ENCODE results near the gene SYNE2.

The SYNE2 gene

DNA sequence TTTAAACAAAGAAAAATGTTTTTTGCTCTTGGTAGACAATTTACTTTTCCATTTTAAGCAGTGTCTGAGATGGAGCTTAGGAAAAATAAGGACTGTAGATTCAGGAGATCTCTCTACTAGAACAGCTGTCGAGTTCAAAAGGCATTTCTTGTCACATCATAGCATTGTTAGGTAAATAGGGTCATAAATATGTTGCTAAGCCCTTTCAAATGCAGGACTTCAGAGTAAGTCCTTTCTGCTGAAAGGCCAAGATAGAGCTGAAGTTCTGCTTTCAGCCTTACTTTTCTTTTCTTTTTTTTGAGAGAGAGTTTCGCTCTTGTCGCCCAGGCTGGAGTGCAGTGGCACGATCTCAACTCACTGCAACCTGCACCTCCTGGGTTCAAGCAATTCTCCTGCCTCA, 98.2 kb downstream of the SYNE2 start:
- no peak overlapping the region for H3K4me3 ChIP-seq (ENCODE audit: low read depth, low read length)
- TF ChIP-seq, protein P1, sequence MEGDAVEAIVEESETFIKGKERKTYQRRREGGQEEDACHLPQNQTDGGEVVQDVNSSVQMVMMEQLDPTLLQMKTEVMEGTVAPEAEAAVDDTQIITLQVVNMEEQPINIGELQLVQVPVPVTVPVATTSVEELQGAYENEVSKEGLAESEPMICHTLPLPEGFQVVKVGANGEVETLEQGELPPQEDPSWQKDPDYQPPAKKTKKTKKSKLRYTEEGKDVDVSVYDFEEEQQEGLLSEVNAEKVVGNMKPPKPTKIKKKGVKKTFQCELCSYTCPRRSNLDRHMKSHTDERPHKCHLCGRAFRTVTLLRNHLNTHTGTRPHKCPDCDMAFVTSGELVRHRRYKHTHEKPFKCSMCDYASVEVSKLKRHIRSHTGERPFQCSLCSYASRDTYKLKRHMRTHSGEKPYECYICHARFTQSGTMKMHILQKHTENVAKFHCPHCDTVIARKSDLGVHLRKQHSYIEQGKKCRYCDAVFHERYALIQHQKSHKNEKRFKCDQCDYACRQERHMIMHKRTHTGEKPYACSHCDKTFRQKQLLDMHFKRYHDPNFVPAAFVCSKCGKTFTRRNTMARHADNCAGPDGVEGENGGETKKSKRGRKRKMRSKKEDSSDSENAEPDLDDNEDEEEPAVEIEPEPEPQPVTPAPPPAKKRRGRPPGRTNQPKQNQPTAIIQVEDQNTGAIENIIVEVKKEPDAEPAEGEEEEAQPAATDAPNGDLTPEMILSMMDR (IDR thresholded peaks at IDR 0.05; ENCODE audit: low read depth, low read length): no peak

DNA sequence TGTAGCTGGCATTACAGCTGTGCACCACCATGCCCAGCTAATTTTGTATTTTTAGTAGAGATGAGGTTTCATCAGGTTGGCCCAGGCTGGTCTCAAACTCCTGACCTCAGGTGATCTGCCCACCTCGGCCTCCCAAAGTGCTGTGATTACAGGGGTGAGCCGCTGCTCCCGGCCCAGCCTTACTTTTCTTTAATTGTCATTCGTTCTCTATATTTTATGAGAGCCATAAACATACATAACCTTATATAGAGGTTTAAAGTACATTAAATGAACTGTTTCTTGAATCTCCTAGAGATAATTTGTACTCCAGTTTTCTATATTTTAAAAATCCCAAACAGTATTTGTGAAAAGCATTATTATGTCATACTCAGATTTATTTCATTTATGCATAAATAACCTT, 98.6 kb downstream of the SYNE2 start:
- no peak overlapping the region for H3K4me3 ChIP-seq (ENCODE audit: low read depth, low read length)
- TF ChIP-seq, protein P1 (IDR thresholded peaks at IDR 0.05; ENCODE audit: low read depth, low read length): no peak

DNA sequence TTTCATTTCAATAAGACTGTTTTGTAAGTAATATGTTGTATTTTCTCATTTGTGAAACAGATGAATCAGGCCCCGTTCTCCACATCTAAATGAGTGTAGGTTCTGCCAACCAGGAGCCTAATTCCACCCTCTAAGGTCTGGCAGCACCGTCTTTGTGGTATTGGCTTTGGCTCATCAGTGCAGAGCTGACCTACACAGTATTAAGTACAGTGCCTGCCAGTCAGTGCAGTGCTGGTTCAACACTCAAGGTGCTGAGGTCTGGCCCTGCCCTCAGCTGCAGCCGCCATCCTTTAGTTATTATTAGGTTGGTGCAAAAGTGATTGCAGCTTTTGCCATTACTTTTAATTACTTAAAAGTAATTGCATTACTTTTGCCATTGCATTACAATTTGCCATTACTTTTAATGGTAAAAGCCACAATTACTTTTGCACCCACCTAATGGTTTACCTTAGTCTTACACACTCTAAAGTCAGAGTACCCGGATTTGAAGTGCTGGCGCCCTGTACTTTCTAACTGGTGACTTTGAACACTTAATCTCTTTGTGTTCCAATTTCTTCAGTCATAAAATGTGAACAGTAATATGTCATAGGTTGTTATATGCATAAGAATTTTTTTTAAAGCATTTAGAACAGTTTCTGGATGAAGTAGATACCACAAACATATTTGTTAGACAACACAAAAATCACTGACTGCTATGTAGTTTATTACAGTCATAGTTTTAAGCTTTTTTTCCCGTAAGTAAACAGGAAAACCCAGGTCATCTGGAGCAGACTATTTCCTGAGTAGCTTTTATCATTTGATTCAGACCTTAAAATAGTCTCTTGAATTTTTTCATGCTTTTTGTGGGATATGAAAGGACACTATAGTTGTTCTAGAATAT, 99.5 kb downstream of the SYNE2 start:
- TF ChIP-seq, protein P1 (IDR thresholded peaks at IDR 0.05; ENCODE audit: low read depth, low read length): no peak

DNA sequence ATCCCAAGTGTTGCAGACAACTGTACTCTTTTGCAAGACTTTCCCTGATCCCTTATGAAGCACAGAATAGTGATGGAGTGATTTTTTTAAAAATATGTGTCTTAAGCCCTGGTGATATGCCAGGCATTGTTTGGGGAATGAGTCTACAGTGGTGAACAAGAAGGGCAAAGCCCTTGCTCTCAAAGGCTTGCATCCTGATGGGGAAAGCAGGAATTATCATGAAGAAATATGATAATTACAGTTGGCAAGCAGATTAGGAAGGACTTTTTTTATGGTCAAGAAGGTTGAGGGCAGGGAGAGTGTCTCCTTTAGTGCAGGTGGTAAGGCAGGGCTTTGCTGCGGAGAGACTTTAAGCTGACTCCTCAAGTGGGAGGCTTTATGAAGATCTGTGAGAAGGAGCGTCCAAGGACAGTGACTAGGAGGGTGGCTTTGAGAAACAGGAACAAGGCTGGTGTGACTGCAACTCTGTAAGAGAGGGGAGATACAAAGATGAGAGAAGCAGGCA, 100.2 kb downstream of the SYNE2 start:
- TF ChIP-seq, protein P1 (IDR thresholded peaks at IDR 0.05; ENCODE audit: low read depth, low read length): no peak
- H3K4me3 ChIP-seq (ENCODE audit: low read depth, low read length): no peak overlapping the region

More for the DNA sequence above, 99.5 kb downstream of the SYNE2 start:
- H3K4me3 ChIP-seq (ENCODE audit: low read depth, low read length): no peak overlapping the region

DNA sequence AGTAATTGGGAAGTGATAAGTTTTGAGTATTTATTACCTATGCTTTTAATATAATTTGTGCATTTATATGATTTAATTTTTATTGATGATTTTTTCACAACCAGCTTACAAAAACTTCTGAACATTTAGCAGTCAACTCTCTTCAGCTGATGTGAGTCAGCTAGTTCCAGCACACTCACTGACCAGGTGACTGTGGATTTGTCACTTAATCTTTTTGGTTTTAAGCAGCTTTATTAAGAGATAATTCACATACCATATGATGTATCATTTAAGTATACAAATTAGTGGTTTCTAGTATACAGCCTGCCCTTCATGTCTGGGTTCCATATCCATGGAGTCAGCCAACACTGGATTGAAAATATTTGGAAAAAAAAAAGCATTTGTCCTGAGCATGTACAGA, 103.5 kb downstream of the SYNE2 start:
- TF ChIP-seq, protein P1 (IDR thresholded peaks at IDR 0.05; ENCODE audit: low read depth, low read length): no peak
- no peak overlapping the region for H3K4me3 ChIP-seq (ENCODE audit: low read depth, low read length)

DNA sequence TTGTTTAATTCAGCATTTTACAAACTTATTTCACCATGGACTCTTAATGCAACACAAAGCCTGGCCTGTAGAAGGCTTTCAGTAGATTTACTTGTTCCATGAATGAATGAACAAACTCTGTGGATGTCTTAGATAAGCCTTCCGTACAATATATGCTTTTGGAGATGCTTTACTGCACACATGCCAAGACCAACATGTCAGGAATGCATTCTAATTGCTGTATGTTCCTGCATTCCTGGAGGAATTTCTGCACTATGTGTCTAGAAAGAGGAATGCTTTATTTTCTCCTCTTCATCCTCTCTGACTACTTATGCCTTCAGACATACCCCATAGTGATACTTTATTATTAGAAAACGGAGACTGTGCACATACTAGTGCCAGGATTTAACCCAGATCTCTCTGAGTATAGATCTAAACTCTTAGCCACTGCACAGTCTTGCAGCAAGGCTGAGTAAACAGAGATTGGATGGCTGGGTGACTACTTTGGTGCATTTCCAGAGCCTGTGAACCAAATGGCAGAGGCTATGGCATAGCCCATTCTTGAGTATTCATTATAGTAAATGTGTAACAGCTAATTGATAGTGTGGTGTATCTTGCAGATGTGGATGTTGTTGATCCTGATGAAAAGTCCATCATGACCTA, 108.2 kb downstream of the SYNE2 start:
- TF ChIP-seq, protein P1 (IDR thresholded peaks at IDR 0.05; ENCODE audit: low read depth, low read length): no peak
- no peak overlapping the region for H3K4me3 ChIP-seq (ENCODE audit: low read depth, low read length)

DNA sequence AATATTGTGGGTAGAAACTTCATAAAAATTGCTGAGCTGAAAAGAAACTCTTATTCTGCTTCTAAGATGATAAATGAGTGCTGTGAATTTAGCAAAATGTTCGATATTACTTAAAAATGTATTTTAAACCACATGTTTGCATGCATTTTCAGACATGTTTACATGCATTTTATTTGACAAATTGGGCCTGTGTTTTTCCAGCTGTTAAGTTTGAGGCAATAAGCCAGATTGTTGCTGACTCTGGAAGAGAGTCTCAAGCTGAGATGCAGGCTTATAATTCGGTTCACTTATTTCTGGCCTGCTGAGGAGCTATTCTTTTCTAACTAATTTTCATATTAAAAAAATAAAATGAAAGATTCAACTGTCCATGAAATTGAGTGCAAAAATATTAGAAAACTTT, 110.1 kb downstream of the SYNE2 start:
- TF ChIP-seq, protein P1 (IDR thresholded peaks at IDR 0.05; ENCODE audit: low read depth, low read length): no peak
- no peak overlapping the region for H3K4me3 ChIP-seq (ENCODE audit: low read depth, low read length)

Data from WI38 (cell line).